CD14-positive monocyte (primary cell): Measurements from ENCODE around the gene COL25A1. TPM values are rescaled to one million over a fixed set of nuclear protein-coding genes. Genes with fewer than 3 reads are reported as not detected.

Experiments used
- DNase-seq, 3 donors: peaks; one replicate each; pipeline ENCODE4 v3.0.0-alpha.2; 2011 to 2022
- H2AFZ ChIP-seq: 2 replicates; pipeline ENCODE4 v1.6.0; 2012; ENCODE audit warnings: mild to moderate bottlenecking, low read depth, low read length, inconsistent platforms; ENCODE audit not compliant: insufficient read depth, poor library complexity, severe bottlenecking
- H3K27ac ChIP-seq, 2 donors: 1 replicate in 1 of 2; 2 replicates in 1 of 2; pipeline ENCODE4 v1.5.1; 2012 to 2013; ENCODE audit warnings: low read length in 2 of 2, control low read depth in 1 of 2, inconsistent platforms in 1 of 2, low read depth in 1 of 2, mild to moderate bottlenecking in 1 of 2
- H3K27me3 ChIP-seq, 2 donors: one replicate each; pipeline versions ENCODE4 v1.6.0 to v1.6.1; 2011 to 2013; ENCODE audit warnings: low read length in 2 of 2; ENCODE audit not compliant: control insufficient read depth in 2 of 2, insufficient read depth in 2 of 2
- H3K36me3 ChIP-seq, 2 donors: replicated peaks in 1 of 2; 1 replicate in 1 of 2; 2 replicates in 1 of 2; pipeline versions ENCODE4 v1.5.1 to v1.6.1; 2012 to 2013; ENCODE audit warnings: low read length in 2 of 2, control low read depth in 1 of 2, inconsistent platforms in 1 of 2, mild to moderate bottlenecking in 1 of 2; ENCODE audit not compliant: insufficient read depth in 2 of 2, control insufficient read depth in 1 of 2
- H3K4me1 ChIP-seq, 2 donors: 1 replicate in 1 of 2; 2 replicates in 1 of 2; pipeline versions ENCODE4 v1.5.1 to v1.6.1; 2012 to 2013; ENCODE audit warnings: low read length in 2 of 2, control low read depth in 1 of 2, inconsistent platforms in 1 of 2, mild to moderate bottlenecking in 1 of 2, moderate library complexity in 1 of 2; ENCODE audit not compliant: insufficient read depth in 2 of 2, control insufficient read depth in 1 of 2
- H3K4me2 ChIP-seq: replicated peaks from 2 replicates; pipeline ENCODE3; 2012; ENCODE audit warnings: low read length, moderate library complexity, mild to moderate bottlenecking; ENCODE audit not compliant: poor library complexity, severe bottlenecking; ENCODE audit errors: extremely low read depth
- H3K4me3 ChIP-seq, 3 experiments: fragments of 200-600 bp in 1 of 3; sonication (generic) in 1 of 3; replicated peaks in 1 of 3; 1 replicate in 2 of 3; 2 replicates in 1 of 3; pipeline ENCODE4 v1.5.1; 2011 to 2013; ENCODE audit warnings: low read length in 3 of 3, mild to moderate bottlenecking in 3 of 3, control low read depth in 2 of 3, low read depth in 2 of 3, inconsistent platforms in 1 of 3, moderate library complexity in 1 of 3
- H3K79me2 ChIP-seq: 2 replicates; pipeline ENCODE4 v1.6.0; 2012; ENCODE audit warnings: mild to moderate bottlenecking, control low read depth, inconsistent platforms, low read length, moderate library complexity; ENCODE audit not compliant: insufficient read depth
- H3K9ac ChIP-seq: 2 replicates; pipeline ENCODE4 v1.6.0; 2017; ENCODE audit warnings: low read length, mild to moderate bottlenecking; ENCODE audit not compliant: insufficient read depth, poor library complexity, severe bottlenecking
- H3K9me3 ChIP-seq, 2 donors: replicated peaks in 1 of 2; 1 replicate in 1 of 2; 2 replicates in 1 of 2; pipeline versions ENCODE4 v1.5.1 to v1.6.1; 2012 to 2013; ENCODE audit warnings: low read length in 2 of 2, control low read depth in 1 of 2; ENCODE audit not compliant: control insufficient read depth in 1 of 2, insufficient read depth in 1 of 2
- H4K20me1 ChIP-seq: 2 replicates; pipeline ENCODE4 v1.6.0; 2012; ENCODE audit warnings: mild to moderate bottlenecking, low read length, control low read depth, moderate library complexity; ENCODE audit not compliant: insufficient read depth
- H3K27ac Mint-ChIP-seq, 7 donors: one replicate each; pipeline ENCODE4 v1.8.0; 2020; ENCODE audit warnings: mild to moderate bottlenecking in 7 of 7, mixed read lengths in 7 of 7, moderate library complexity in 6 of 7, inconsistent platforms in 2 of 7
- H3K27me3 Mint-ChIP-seq, 3 donors: one replicate each; pipeline ENCODE4 v1.8.0; 2021 to 2022; ENCODE audit warnings: low read depth in 3 of 3, mild to moderate bottlenecking in 3 of 3, mixed read lengths in 3 of 3, moderate library complexity in 3 of 3, inconsistent platforms in 1 of 3
- H3K36me3 Mint-ChIP-seq, 2 donors: one replicate each; pipeline ENCODE4 v1.8.0; 2020; ENCODE audit warnings: mixed read lengths in 2 of 2, inconsistent platforms in 1 of 2, mild to moderate bottlenecking in 1 of 2
- H3K4me1 Mint-ChIP-seq: one replicate; pipeline ENCODE4 v1.8.0; 2020; ENCODE audit warnings: mild to moderate bottlenecking, mixed read lengths
- H3K4me3 Mint-ChIP-seq, 2 donors: one replicate each; pipeline ENCODE4 v1.8.0; 2020; ENCODE audit warnings: mild to moderate bottlenecking in 2 of 2, mixed read lengths in 2 of 2, moderate library complexity in 1 of 2
- H3K9me3 Mint-ChIP-seq, 7 donors: one replicate each; pipeline ENCODE4 v1.8.0; 2020 to 2022; ENCODE audit warnings: mixed read lengths in 7 of 7, mild to moderate bottlenecking in 6 of 7, moderate library complexity in 6 of 7, inconsistent platforms in 2 of 7
- CTCF ChIP-seq: fragments of 200-600 bp; IDR thresholded peaks from one replicate; pipeline ENCODE4 v1.8.0; 2022; ENCODE audit warnings: antibody characterized with exemption, mild to moderate bottlenecking
- WGBS: methylation state at CpG from one replicate; pipeline ENCODE4 v1.1.5; 2013; ENCODE audit warnings: missing lambda C conversion rate; ENCODE audit not compliant: insufficient coverage; 5-methylcytosine and 5-hydroxymethylcytosine counted together
- intact Hi-C, 2 donors: fragments of 100-400 bp; cut with micrococcal nuclease; formaldehyde crosslinking; loops; one replicate each; pipeline versions ENCODE4 v1.15.0 to v1.15.1; 2023
- polyA plus RNA-seq, 3 donors: library from polyadenylated mRNA; depleted of rRNA in 1 of 3; unstranded in 2 of 3; stranded (reverse) in 1 of 3; fragments of 300-500 nt in 2 of 3; fragments of >200 nt in 1 of 3; fragmentation: Illumina TruSeq in 2 of 3; gene quantifications; 1 replicate in 2 of 3; 2 replicates in 1 of 3; pipeline ENCODE4 v1.2.3, GENCODE V29; 2012 to 2021

The COL25A1 gene
- polyA plus RNA-seq, 3 donors = not detected

- H3K27me3 ChIP-seq = no peaks in the 10 kb centered on the region
- Mint-ChIP-seq H3K27ac (no peak overlapping the region), H3K9me3 (no peaks in the 10 kb centered on the region), H3K27me3 (peaks cover 0 to 1% (median 0%) of the 10 kb centered on the region in 3 donors), H3K4me1 (no peaks in the 10 kb centered on the region), H3K36me3 (no peaks in the 10 kb centered on the region), H3K4me3 (no peak overlapping the region)
- no peak overlapping the region for H2AFZ ChIP-seq
- H3K27ac ChIP-seq = no peak overlapping the region
- no peak for DNase-seq
- no peak overlapping the region for H3K4me2 ChIP-seq
- H3K9me3 ChIP-seq = no peaks in the 10 kb centered on the region
- no peaks in the 10 kb centered on the region for H3K4me1 ChIP-seq
- no peak for TF ChIP-seq CTCF
- H3K9ac ChIP-seq = no peak overlapping the region
- H4K20me1 ChIP-seq = no peaks in the 10 kb centered on the region
- intact Hi-C loops = no loop called here
- H3K4me3 ChIP-seq = no peak overlapping the region
- WGBS = no CpG with 5 or more reads among the region's 3 CpGs
- no peaks in the 10 kb centered on the region for H3K79me2 ChIP-seq
- H3K36me3 ChIP-seq = no peaks in the 10 kb centered on the region
These were observed 139.7 kb downstream of the COL25A1 start for GRCh38 chr4:109162759-109163158.

DNA sequence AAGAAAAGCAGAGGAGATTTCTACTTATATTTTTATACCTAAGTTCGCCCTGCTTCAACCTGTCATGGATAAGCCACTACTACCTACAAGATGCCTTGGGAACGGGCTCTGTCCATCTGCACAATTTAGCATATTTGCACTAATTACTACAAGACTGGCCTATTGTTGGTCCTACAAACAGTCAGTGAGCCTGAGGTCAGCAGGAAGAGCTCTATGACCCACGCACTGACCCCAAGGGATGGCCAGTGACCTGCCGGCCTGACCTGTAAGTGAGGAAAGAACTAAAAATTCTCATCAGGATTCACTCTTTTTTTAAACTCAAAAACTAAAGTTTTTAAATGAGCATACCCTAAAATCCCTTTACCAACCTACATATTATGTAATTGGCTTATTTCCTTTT is 142.0 kb downstream of the COL25A1 start:
- no peak for DNase-seq
- H3K36me3 Mint-ChIP-seq = no peaks in the 10 kb centered on the region
- H3K9me3 Mint-ChIP-seq = no peaks in the 10 kb centered on the region
- no peaks in the 10 kb centered on the region for H3K4me1 Mint-ChIP-seq
- Histone ChIP-seq H3K9me3 (no peaks in the 10 kb centered on the region), H3K9ac (no peak overlapping the region), H3K4me3 (no peak overlapping the region), H3K79me2 (no peaks in the 10 kb centered on the region), H3K27me3 (no peaks in the 10 kb centered on the region), H2AFZ (no peak overlapping the region), H4K20me1 (no peaks in the 10 kb centered on the region), H3K4me1 (no peaks in the 10 kb centered on the region), H3K36me3 (no peaks in the 10 kb centered on the region), H3K27ac (no peak overlapping the region), H3K4me2 (no peak overlapping the region)
- H3K27ac Mint-ChIP-seq = no peak overlapping the region
- no peaks in the 10 kb centered on the region for H3K27me3 Mint-ChIP-seq
- intact Hi-C loops = no loop called here
- H3K4me3 Mint-ChIP-seq = no peak overlapping the region
- no peak for TF ChIP-seq CTCF
- WGBS = 88% methylated on average over 3 of the region's 4 CpGs
